ENCODE data around the gene ALX4.

DNA sequence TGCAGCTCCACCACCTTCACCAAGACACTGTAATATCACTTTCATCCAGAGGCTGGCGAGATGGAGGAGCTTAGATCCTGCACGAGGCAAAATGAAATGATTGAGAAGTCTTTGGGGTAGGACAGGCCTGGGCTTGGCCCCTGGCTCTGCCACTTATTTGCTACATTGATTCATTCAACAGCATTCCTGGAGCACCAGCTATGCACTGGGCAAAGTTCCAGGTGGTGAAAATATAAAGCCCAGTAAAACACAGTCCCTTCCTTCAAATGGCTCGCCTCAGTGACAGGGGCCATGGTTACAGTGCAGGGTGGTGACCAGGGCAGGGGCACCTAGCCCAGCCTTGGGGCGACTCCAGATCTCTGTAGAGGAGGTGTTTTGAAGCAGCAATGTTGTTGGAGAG is 19.7 kb downstream of the ALX4 start:
- TF ChIP-seq, protein P1, sequence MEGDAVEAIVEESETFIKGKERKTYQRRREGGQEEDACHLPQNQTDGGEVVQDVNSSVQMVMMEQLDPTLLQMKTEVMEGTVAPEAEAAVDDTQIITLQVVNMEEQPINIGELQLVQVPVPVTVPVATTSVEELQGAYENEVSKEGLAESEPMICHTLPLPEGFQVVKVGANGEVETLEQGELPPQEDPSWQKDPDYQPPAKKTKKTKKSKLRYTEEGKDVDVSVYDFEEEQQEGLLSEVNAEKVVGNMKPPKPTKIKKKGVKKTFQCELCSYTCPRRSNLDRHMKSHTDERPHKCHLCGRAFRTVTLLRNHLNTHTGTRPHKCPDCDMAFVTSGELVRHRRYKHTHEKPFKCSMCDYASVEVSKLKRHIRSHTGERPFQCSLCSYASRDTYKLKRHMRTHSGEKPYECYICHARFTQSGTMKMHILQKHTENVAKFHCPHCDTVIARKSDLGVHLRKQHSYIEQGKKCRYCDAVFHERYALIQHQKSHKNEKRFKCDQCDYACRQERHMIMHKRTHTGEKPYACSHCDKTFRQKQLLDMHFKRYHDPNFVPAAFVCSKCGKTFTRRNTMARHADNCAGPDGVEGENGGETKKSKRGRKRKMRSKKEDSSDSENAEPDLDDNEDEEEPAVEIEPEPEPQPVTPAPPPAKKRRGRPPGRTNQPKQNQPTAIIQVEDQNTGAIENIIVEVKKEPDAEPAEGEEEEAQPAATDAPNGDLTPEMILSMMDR (IDR thresholded peaks at IDR 0.05; ENCODE audit: extremely low read depth in 1 of 2, insufficient read depth in 1 of 2, low read depth in 1 of 2, low read length in 2 of 2) = no peak
- TF ChIP-seq POLR2A (IDR thresholded peaks at IDR 0.05; ENCODE audit: low read depth, low read length) (no peak), POLR2AphosphoS5 (IDR thresholded peaks at IDR 0.05; ENCODE audit: insufficient read depth, low read depth, low read length) (no peak), EZH2 (IDR thresholded peaks at IDR 0.05; ENCODE audit: borderline replicate concordance, low read depth, low read length, severe bottlenecking) (no peak), FOS (IDR thresholded peaks at IDR 0.05; ENCODE audit: borderline replicate concordance, insufficient read depth, low read length) (no peak), JUN (IDR thresholded peaks at IDR 0.05; ENCODE audit: borderline replicate concordance, insufficient read depth, insufficient read length, low read depth) (no peak), MYC (IDR thresholded peaks at IDR 0.05; ENCODE audit: low read depth, low read length) (no peak)
- TF ChIP-seq, protein P2, sequence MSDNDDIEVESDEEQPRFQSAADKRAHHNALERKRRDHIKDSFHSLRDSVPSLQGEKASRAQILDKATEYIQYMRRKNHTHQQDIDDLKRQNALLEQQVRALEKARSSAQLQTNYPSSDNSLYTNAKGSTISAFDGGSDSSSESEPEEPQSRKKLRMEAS (IDR thresholded peaks at IDR 0.05; ENCODE audit: insufficient read depth, insufficient read length) = no peak

Data from endothelial cell of umbilical vein (primary cell).